SK-N-SH (cell line): ENCODE measurements around the gene SLC37A1. TPM values are rescaled to one million over a fixed set of nuclear protein-coding genes. Genes with fewer than 3 reads are reported as not detected.

ENCODE experiments used
- CTCF ChIA-PET: fragments of 300-600, 350-600 bp; formaldehyde crosslinking; extraction: SDS; loops from one replicate; lab custom pipeline; 2021; lab: Yijun Ruan, JAX
- POLR2A ChIA-PET: fragments of 350-600 bp; sonication (Branson Sonifier 250); formaldehyde crosslinking; extraction: SDS; loops from one replicate; lab custom pipeline; 2020; ENCODE audit warnings: antibody characterized with exemption, inconsistent platforms; lab: Yijun Ruan, JAX
- DNase-seq: peaks from one replicate; pipeline ENCODE4 v3.0.0; 2012
- H2AFZ ChIP-seq: fragments of 200-600 bp; sonication (generic); 2 replicates; pipeline ENCODE4 v1.8.1; 2016; ENCODE audit warnings: antibody characterized with exemption, mild to moderate bottlenecking, low read depth
- H3F3A ChIP-seq: fragments of 200-600 bp; sonication (generic); replicated peaks from 2 replicates; pipeline ENCODE3; 2016; ENCODE audit warnings: antibody characterized with exemption, mild to moderate bottlenecking; ENCODE audit not compliant: insufficient read depth
- H3K27ac ChIP-seq, 2 experiments: fragments of 200-500 bp in 1 of 2; fragments of 200-600 bp in 1 of 2; sonication (Bioruptor generic) in 1 of 2; sonication (generic), shearing (Covaris generic) in 1 of 2; 2 replicates each; pipeline versions ENCODE4 v1.5.1 to v1.6.1; 2014 to 2016; ENCODE audit warnings: low read depth in 2 of 2, inconsistent platforms in 1 of 2, low read length in 1 of 2, mild to moderate bottlenecking in 1 of 2, mixed read lengths in 1 of 2
- H3K27me3 ChIP-seq: fragments of 200-600 bp; sonication (generic), shearing (Covaris generic); 2 replicates; pipeline ENCODE4 v1.6.1; 2016; ENCODE audit warnings: mixed run types; ENCODE audit not compliant: insufficient read depth
- H3K36me3 ChIP-seq, 2 experiments: fragments of 200-500 bp in 1 of 2; fragments of 200-600 bp in 1 of 2; sonication (Bioruptor generic) in 1 of 2; sonication (generic) in 1 of 2; replicated peaks in 1 of 2; 2 replicates each; pipeline versions ENCODE3 to v1.5.1; 2014 to 2016; ENCODE audit warnings: low read length in 1 of 2, mild to moderate bottlenecking in 1 of 2; ENCODE audit not compliant: insufficient read depth in 2 of 2, control insufficient read depth in 1 of 2
- H3K4me1 ChIP-seq, 2 experiments: fragments of 200-500 bp in 1 of 2; fragments of 200-600 bp in 1 of 2; sonication (Bioruptor generic) in 1 of 2; sonication (generic), shearing (Covaris generic) in 1 of 2; 2 replicates each; pipeline versions ENCODE4 v1.5.1 to v1.6.1; 2014 to 2016; ENCODE audit warnings: low read depth in 1 of 2, low read length in 1 of 2, mixed run types in 1 of 2; ENCODE audit not compliant: insufficient read depth in 2 of 2, control insufficient read depth in 1 of 2
- H3K4me2 ChIP-seq: fragments of 200-600 bp; sonication (generic), shearing (Covaris generic); 2 replicates; pipeline ENCODE4 v1.6.1; 2017; ENCODE audit warnings: mixed run types
- H3K4me3 ChIP-seq, 2 experiments: fragments of 200-500 bp in 1 of 2; fragments of 200-600 bp in 1 of 2; sonication (Bioruptor generic) in 1 of 2; sonication (generic), shearing (Covaris generic) in 1 of 2; 2 replicates each; pipeline versions ENCODE4 v1.5.1 to v1.8.1; 2014 to 2016; ENCODE audit warnings: low read depth in 2 of 2, inconsistent platforms in 1 of 2, low read length in 1 of 2, mild to moderate bottlenecking in 1 of 2, mixed read lengths in 1 of 2, moderate library complexity in 1 of 2
- H3K79me2 ChIP-seq: fragments of 200-600 bp; sonication (generic); 2 replicates; pipeline ENCODE4 v1.8.1; 2017; ENCODE audit warnings: mild to moderate bottlenecking; ENCODE audit not compliant: insufficient read depth
- H3K9ac ChIP-seq: fragments of 200-600 bp; sonication (generic); 2 replicates; pipeline ENCODE4 v1.6.1; 2017; ENCODE audit warnings: mixed run types
- H3K9me2 ChIP-seq: fragments of 200-600 bp; sonication (generic); 2 replicates; pipeline ENCODE4 v1.6.1; 2017; ENCODE audit warnings: mixed run types
- H3K9me3 ChIP-seq: fragments of 200-600 bp; sonication (generic); 2 replicates; pipeline ENCODE4 v1.6.1; 2017; ENCODE audit warnings: mixed run types, mild to moderate bottlenecking, moderate library complexity
- H4K20me1 ChIP-seq: fragments of 200-600 bp; sonication (generic); 2 replicates; pipeline ENCODE4 v1.6.1; 2017; ENCODE audit warnings: mild to moderate bottlenecking, mixed run types; ENCODE audit not compliant: insufficient read depth
- CHD2 ChIP-seq: fragments of 150-350 bp; IDR thresholded peaks from 2 replicates; pipeline ENCODE4 v1.6.1; 2018; ENCODE audit warnings: low read length; ENCODE audit not compliant: partially characterized antibody
- CTCF ChIP-seq: fragments of 200-600 bp; sonication (generic); IDR thresholded peaks from 2 replicates; pipeline ENCODE4 v1.6.1; 2017; ENCODE audit warnings: antibody characterized with exemption, mild to moderate bottlenecking, moderate library complexity
- ELF1 ChIP-seq: IDR thresholded peaks from 2 replicates; pipeline ENCODE4 v1.4.0; 2012
- EZH2phosphoT487 ChIP-seq: fragments of 200-600 bp; sonication (generic); IDR thresholded peaks from 2 replicates; pipeline ENCODE4 v1.6.1; 2017; ENCODE audit warnings: low read depth, mixed run types, mild to moderate bottlenecking, antibody characterized with exemption, moderate library complexity, borderline replicate concordance
- FOSL2 ChIP-seq: IDR thresholded peaks from 2 replicates; pipeline ENCODE4 v1.4.0; 2012; ENCODE audit warnings: low read depth, mild to moderate bottlenecking, moderate library complexity, borderline replicate concordance
- FOXM1 ChIP-seq: IDR thresholded peaks from 2 replicates; pipeline ENCODE4 v1.4.0; 2012; ENCODE audit warnings: low read depth, mild to moderate bottlenecking
- GATA2 ChIP-seq: sonication (generic); formaldehyde crosslinking; IDR thresholded peaks from 2 replicates; pipeline ENCODE4 v1.5.0; 2020; ENCODE audit warnings: mild to moderate bottlenecking, missing genetic modification reagents
- JUND ChIP-seq: IDR thresholded peaks from 2 replicates; pipeline ENCODE4 v1.4.0; 2012
- MEF2A ChIP-seq: IDR thresholded peaks from 2 replicates; pipeline ENCODE4 v1.4.0; 2012; ENCODE audit warnings: low read depth, borderline replicate concordance
- NFIC ChIP-seq: IDR thresholded peaks from 2 replicates; pipeline ENCODE4 v1.4.0; 2012; ENCODE audit warnings: borderline replicate concordance
- NRF1 ChIP-seq: IDR thresholded peaks from 2 replicates; pipeline ENCODE4 v1.6.1; 2012; ENCODE audit warnings: low read depth, mild to moderate bottlenecking, low read length
- PBX3 ChIP-seq: IDR thresholded peaks from 2 replicates; pipeline ENCODE4; 2012
- RCOR1 ChIP-seq: fragments of 150-350 bp; IDR thresholded peaks from 2 replicates; pipeline ENCODE4 v1.6.1; 2017; ENCODE audit warnings: antibody characterized with exemption, low read length
- RFX5 ChIP-seq: IDR thresholded peaks from 2 replicates; pipeline ENCODE4 v1.6.1; 2012; ENCODE audit warnings: mild to moderate bottlenecking, improper control_type of control experiment, low read length
- SMC3 ChIP-seq: IDR thresholded peaks from 2 replicates; pipeline ENCODE4 v1.6.1; 2012; ENCODE audit warnings: low read depth, low read length, improper control_type of control experiment
- TAF1 ChIP-seq: IDR thresholded peaks from 2 replicates; pipeline ENCODE4 v1.6.1; 2012; ENCODE audit warnings: low read depth, mild to moderate bottlenecking, low read length, moderate library complexity, borderline replicate concordance
- TCF12 ChIP-seq: IDR thresholded peaks from 2 replicates; pipeline ENCODE4 v1.4.0; 2012
- TEAD4 ChIP-seq: IDR thresholded peaks from 2 replicates; pipeline ENCODE4 v1.4.0; 2012; ENCODE audit warnings: mild to moderate bottlenecking, borderline replicate concordance; ENCODE audit not compliant: insufficient read depth
- WGBS: methylation state at CpG from one replicate; pipeline ENCODE4 v1.1.6; 2017; ENCODE audit warnings: low lambda C conversion rate; 5-methylcytosine and 5-hydroxymethylcytosine counted together
- polyA plus RNA-seq, 3 experiments: library from polyadenylated mRNA; depleted of rRNA; stranded (reverse); fragments of >200 nt; gene quantifications; 2 replicates each; pipeline ENCODE4 v1.2.3, GENCODE V29; 2012
- TF ChIP-seq, protein P1 (sequence below): IDR thresholded peaks from 2 replicates; pipeline ENCODE4 v1.6.1; 2012; ENCODE audit warnings: mild to moderate bottlenecking, low read depth, low read length, moderate library complexity
- TF ChIP-seq, protein P2 (sequence below): IDR thresholded peaks from 2 replicates; pipeline ENCODE4 v1.4.0; 2012; ENCODE audit warnings: low read depth

The SLC37A1 gene
- polyA plus RNA-seq, 1 of the 3 experiments (the other 2 are of a cell fraction), result 2.8 TPM

- H3K79me2 ChIP-seq, result no peaks in the 10 kb centered on the region
- 80% methylated on average over 22 of the region's 25 CpGs for WGBS
- H4K20me1 ChIP-seq, result no peaks in the 10 kb centered on the region
- ChIA-PET CTCF (interaction anchor here (1.0 kb wide), 1 partner anchor 50 kb away, joined by 3 read pairs; no protein-coding TSS in a partner anchor), POLR2A (no interaction called here)
- H3K4me2 ChIP-seq, result no peak overlapping the region
- DNase-seq, result no peak
- no peaks in the 10 kb centered on the region for H3F3A ChIP-seq
- H3K9ac ChIP-seq, result no peak overlapping the region
- H3K4me3 ChIP-seq, result no peak overlapping the region
- TF ChIP-seq TEAD4 (no peak), JUND (no peak), GATA2 (CRISPR knock-in tag) (no peak), ELF1 (no peak), FOXM1 (no peak), PBX3 (no peak), RCOR1 (no peak), CTCF (no peak), NRF1 (no peak), SMC3 (no peak), CHD2 (no peak), RFX5 (no peak), NFIC (no peak), MEF2A (no peak), EZH2phosphoT487 (no peak), TAF1 (no peak), TCF12 (no peak), FOSL2 (no peak)
- TF ChIP-seq, protein P1, sequence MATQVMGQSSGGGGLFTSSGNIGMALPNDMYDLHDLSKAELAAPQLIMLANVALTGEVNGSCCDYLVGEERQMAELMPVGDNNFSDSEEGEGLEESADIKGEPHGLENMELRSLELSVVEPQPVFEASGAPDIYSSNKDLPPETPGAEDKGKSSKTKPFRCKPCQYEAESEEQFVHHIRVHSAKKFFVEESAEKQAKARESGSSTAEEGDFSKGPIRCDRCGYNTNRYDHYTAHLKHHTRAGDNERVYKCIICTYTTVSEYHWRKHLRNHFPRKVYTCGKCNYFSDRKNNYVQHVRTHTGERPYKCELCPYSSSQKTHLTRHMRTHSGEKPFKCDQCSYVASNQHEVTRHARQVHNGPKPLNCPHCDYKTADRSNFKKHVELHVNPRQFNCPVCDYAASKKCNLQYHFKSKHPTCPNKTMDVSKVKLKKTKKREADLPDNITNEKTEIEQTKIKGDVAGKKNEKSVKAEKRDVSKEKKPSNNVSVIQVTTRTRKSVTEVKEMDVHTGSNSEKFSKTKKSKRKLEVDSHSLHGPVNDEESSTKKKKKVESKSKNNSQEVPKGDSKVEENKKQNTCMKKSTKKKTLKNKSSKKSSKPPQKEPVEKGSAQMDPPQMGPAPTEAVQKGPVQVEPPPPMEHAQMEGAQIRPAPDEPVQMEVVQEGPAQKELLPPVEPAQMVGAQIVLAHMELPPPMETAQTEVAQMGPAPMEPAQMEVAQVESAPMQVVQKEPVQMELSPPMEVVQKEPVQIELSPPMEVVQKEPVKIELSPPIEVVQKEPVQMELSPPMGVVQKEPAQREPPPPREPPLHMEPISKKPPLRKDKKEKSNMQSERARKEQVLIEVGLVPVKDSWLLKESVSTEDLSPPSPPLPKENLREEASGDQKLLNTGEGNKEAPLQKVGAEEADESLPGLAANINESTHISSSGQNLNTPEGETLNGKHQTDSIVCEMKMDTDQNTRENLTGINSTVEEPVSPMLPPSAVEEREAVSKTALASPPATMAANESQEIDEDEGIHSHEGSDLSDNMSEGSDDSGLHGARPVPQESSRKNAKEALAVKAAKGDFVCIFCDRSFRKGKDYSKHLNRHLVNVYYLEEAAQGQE, result no peak
- TF ChIP-seq, protein P2, sequence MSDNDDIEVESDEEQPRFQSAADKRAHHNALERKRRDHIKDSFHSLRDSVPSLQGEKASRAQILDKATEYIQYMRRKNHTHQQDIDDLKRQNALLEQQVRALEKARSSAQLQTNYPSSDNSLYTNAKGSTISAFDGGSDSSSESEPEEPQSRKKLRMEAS, result no peak
- no peak overlapping the region for H2AFZ ChIP-seq
- no peaks in the 10 kb centered on the region for H3K9me2 ChIP-seq
- no peak overlapping the region for H3K27ac ChIP-seq
- no peaks in the 10 kb centered on the region for H3K36me3 ChIP-seq
- H3K4me1 ChIP-seq, result peaks cover 0 to 13% of the 10 kb centered on the region in 2 experiments; a peak in 1 of 4 replicates
- no peaks in the 10 kb centered on the region for H3K27me3 ChIP-seq
- no peaks in the 10 kb centered on the region for H3K9me3 ChIP-seq
Measured at GRCh38 chr21:42543106-42543847, 29.6 kb downstream of the SLC37A1 start.
